NCI-H510A (cell line): ENCODE measurements around the gene ACAN.

Experiments
- DNase-seq: peaks from one replicate; lab custom pipeline; 2025; lab: John Stamatoyannopoulos, UW

ACAN gene

GRCh38 chr15:88843334-88843733, 40.1 kb downstream of the ACAN start:
- DNase-seq, result no peak

- no peak for DNase-seq
Measured at GRCh38 chr15:88844749-88845386, 41.6 kb downstream of the ACAN start.

- no peak for DNase-seq
Measured at GRCh38 chr15:88845616-88846015, 42.4 kb downstream of the ACAN start.

GRCh38 chr15:88847144-88847543, 43.9 kb downstream of the ACAN start:
- no peak for DNase-seq

GRCh38 chr15:88848203-88848602, 45.0 kb downstream of the ACAN start:
- no peak for DNase-seq

- no peak for DNase-seq
Measured at GRCh38 chr15:88849376-88850072, 46.3 kb downstream of the ACAN start.

GRCh38 chr15:88852476-88852875, 49.2 kb downstream of the ACAN start:
- no peak for DNase-seq

GRCh38 chr15:88858934-88859333, 55.7 kb downstream of the ACAN start:
- no peak for DNase-seq

GRCh38 chr15:88859550-88859949, 56.3 kb downstream of the ACAN start:
- no peak for DNase-seq

- no peak for DNase-seq
Measured at GRCh38 chr15:88860212-88860611, 57.0 kb downstream of the ACAN start.

- DNase-seq, result no peak
Measured at GRCh38 chr15:88863412-88863811, 60.2 kb downstream of the ACAN start.

- DNase-seq, result no peak
Measured at GRCh38 chr15:88864861-88865497, 61.7 kb downstream of the ACAN start.

GRCh38 chr15:88865498-88866099, 62.4 kb downstream of the ACAN start:
- DNase-seq, result no peak

- DNase-seq, result no peak
Measured at GRCh38 chr15:88866295-88866881, 63.2 kb downstream of the ACAN start.

GRCh38 chr15:88871313-88871712, 68.1 kb downstream of the ACAN start:
- DNase-seq, result no peak

- no peak for DNase-seq
Measured at GRCh38 chr15:88872106-88872505, 68.9 kb downstream of the ACAN start.

GRCh38 chr15:88872706-88873105, 69.5 kb downstream of the ACAN start:
- DNase-seq, result no peak

- no peak for DNase-seq
Measured at GRCh38 chr15:88873786-88874185, 70.5 kb downstream of the ACAN start.

- no peak for DNase-seq
Measured at GRCh38 chr15:88874275-88874674, 71.0 kb downstream of the ACAN start.

GRCh38 chr15:88874684-88875083, 71.4 kb downstream of the ACAN start:
- no peak for DNase-seq

GRCh38 chr15:88876573-88876972, 73.3 kb downstream of the ACAN start:
- no peak for DNase-seq

- no peak for DNase-seq
Measured at GRCh38 chr15:88877415-88877814, 74.2 kb downstream of the ACAN start.

- DNase-seq, result no peak
Measured at GRCh38 chr15:88877906-88878305, 74.7 kb downstream of the ACAN start.
